Neuronal stem cell (in vitro differentiated cells): ENCODE results near the gene ATP8A1.

Experiments
- DNase-seq: peaks from one replicate; pipeline ENCODE4 v3.0.0-alpha.2; 2013; ENCODE audit warnings: low spot score
- H2AFZ ChIP-seq: one replicate; pipeline ENCODE4 v1.6.1; 2013; ENCODE audit warnings: mild to moderate bottlenecking, low read length, inconsistent platforms
- H2AK5ac ChIP-seq: 2 replicates; pipeline ENCODE4 v1.6.1; 2013; ENCODE audit warnings: low read depth, mild to moderate bottlenecking, inconsistent platforms, low read length, moderate library complexity, mixed read lengths
- H2BK120ac ChIP-seq: 2 replicates; pipeline ENCODE4 v1.6.1; 2013; ENCODE audit warnings: low read depth, mild to moderate bottlenecking, inconsistent platforms, low read length, moderate library complexity, mixed read lengths
- H2BK12ac ChIP-seq: one replicate; pipeline ENCODE4 v1.6.1; 2013; ENCODE audit warnings: low read length, inconsistent platforms
- H2BK15ac ChIP-seq: 2 replicates; pipeline ENCODE4 v1.6.1; 2013; ENCODE audit warnings: mild to moderate bottlenecking, low read length, inconsistent platforms, mixed read lengths
- H2BK5ac ChIP-seq: one replicate; pipeline ENCODE4 v1.6.1; 2013; ENCODE audit warnings: inconsistent platforms, mild to moderate bottlenecking, low read length, moderate library complexity
- H3K14ac ChIP-seq: one replicate; pipeline ENCODE4 v1.6.1; 2013; ENCODE audit warnings: low read length, inconsistent platforms
- H3K18ac ChIP-seq: 2 replicates; pipeline ENCODE4 v1.6.1; 2013; ENCODE audit warnings: low read length, inconsistent platforms
- H3K23ac ChIP-seq: 2 replicates; pipeline ENCODE4 v1.6.1; 2013; ENCODE audit warnings: low read depth, mild to moderate bottlenecking, mixed read lengths, low read length, inconsistent platforms; ENCODE audit not compliant: poor library complexity
- H3K27ac ChIP-seq: replicated peaks from 3 replicates; pipeline ENCODE4 v1.5.1; 2013; ENCODE audit warnings: low read length, inconsistent platforms
- H3K27me3 ChIP-seq, 3 experiments: 2 replicates each; pipeline ENCODE4 v1.6.1; 2013; ENCODE audit warnings: low read length in 3 of 3, mild to moderate bottlenecking in 2 of 3, inconsistent platforms in 1 of 3, low read depth in 1 of 3, mixed read lengths in 1 of 3, moderate library complexity in 1 of 3; ENCODE audit not compliant: control insufficient read depth in 3 of 3, insufficient read depth in 3 of 3
- H3K36me3 ChIP-seq, 2 donors: replicated peaks in 1 of 2; 2 replicates each; pipeline ENCODE4 v1.6.1; 2013; ENCODE audit warnings: low read length in 2 of 2; ENCODE audit not compliant: control insufficient read depth in 2 of 2, insufficient read depth in 2 of 2
- H3K4ac ChIP-seq: 2 replicates; pipeline ENCODE4 v1.6.1; 2013; ENCODE audit warnings: inconsistent platforms, mild to moderate bottlenecking, low read length, moderate library complexity
- H3K4me1 ChIP-seq, 2 donors: 1 replicate in 1 of 2; 2 replicates in 1 of 2; pipeline ENCODE4 v1.6.1; 2013; ENCODE audit warnings: low read length in 2 of 2, low read depth in 1 of 2; ENCODE audit not compliant: control insufficient read depth in 2 of 2, insufficient read depth in 1 of 2
- H3K4me2 ChIP-seq: one replicate; pipeline ENCODE4 v1.6.1; 2013; ENCODE audit warnings: mild to moderate bottlenecking, low read length, inconsistent platforms; ENCODE audit not compliant: insufficient read depth, poor library complexity, severe bottlenecking
- H3K4me3 ChIP-seq, 2 donors: 2 replicates each; pipeline ENCODE4 v1.5.1; 2013; ENCODE audit warnings: low read length in 2 of 2, mild to moderate bottlenecking in 2 of 2, inconsistent platforms in 1 of 2, moderate library complexity in 1 of 2
- H3K79me1 ChIP-seq: one replicate; pipeline ENCODE4 v1.6.1; 2013; ENCODE audit warnings: low read depth, mild to moderate bottlenecking, inconsistent platforms, low read length, moderate library complexity
- H3K9ac ChIP-seq: one replicate; pipeline ENCODE4 v1.6.1; 2013; ENCODE audit warnings: mild to moderate bottlenecking, low read depth, low read length, inconsistent platforms; ENCODE audit not compliant: poor library complexity
- H3K9me3 ChIP-seq, 2 donors: replicated peaks in 1 of 2; 2 replicates each; pipeline versions ENCODE3 to v1.6.1; 2013; ENCODE audit warnings: low read length in 2 of 2, mild to moderate bottlenecking in 2 of 2, inconsistent platforms in 1 of 2, low read depth in 1 of 2, mixed read lengths in 1 of 2, moderate library complexity in 1 of 2; ENCODE audit not compliant: control insufficient read depth in 2 of 2, insufficient read depth in 1 of 2
- H4K8ac ChIP-seq: one replicate; pipeline ENCODE4 v1.6.1; 2013; ENCODE audit warnings: low read depth, mild to moderate bottlenecking, inconsistent platforms, low read length, moderate library complexity
- H4K91ac ChIP-seq: one replicate; pipeline ENCODE4 v1.6.1; 2013; ENCODE audit warnings: low read length, low read depth, mild to moderate bottlenecking, inconsistent platforms; ENCODE audit not compliant: poor library complexity
- WGBS, 2 donors: extraction: QIAGEN DNeasy Blood & Tissue Kit; methylation state at CpG; one replicate each; pipeline ENCODE4 v1.1.7; 2013; ENCODE audit warnings: missing lambda C conversion rate in 2 of 2, mixed read lengths in 1 of 2; ENCODE audit not compliant: insufficient read length in 2 of 2, insufficient replicate concordance in 1 of 2; ENCODE audit errors: extremely low coverage in 2 of 2; 5-methylcytosine and 5-hydroxymethylcytosine counted together

Gene ATP8A1

GRCh38 chr4:42632653-42633382 lies 24.1 kb downstream of the ATP8A1 start:
- Histone ChIP-seq H2BK120ac (no peak overlapping the region), H3K9ac (no peak overlapping the region), H3K27ac (no peak overlapping the region), H3K4ac (no peak overlapping the region), H2AK5ac (no peak overlapping the region), H3K23ac (no peak overlapping the region), H3K4me3 (no peak overlapping the region), H3K14ac (no peak overlapping the region), H3K9me3 (no peaks in the 10 kb centered on the region), H4K91ac (no peak overlapping the region), H2AFZ (no peak overlapping the region), H2BK5ac (no peak overlapping the region), H2BK12ac (no peak overlapping the region), H3K4me1 (peaks cover 0 to 6% of the 10 kb centered on the region in 2 donors), H3K27me3 (no peaks in the 10 kb centered on the region), H3K18ac (no peak overlapping the region), H3K36me3 (no peaks in the 10 kb centered on the region), H3K4me2 (no peak overlapping the region), H2BK15ac (no peak overlapping the region), H3K79me1 (no peaks in the 10 kb centered on the region), H4K8ac (no peak overlapping the region)
- DNase-seq, result no peak
- no CpG with 5 or more reads among the region's 3 CpGs for WGBS, 2 donors

GRCh38 chr4:42630908-42631307 lies 26.0 kb downstream of the ATP8A1 start:
- H3K36me3 ChIP-seq, result no peaks in the 10 kb centered on the region
- no peak overlapping the region for H3K4me3 ChIP-seq
- H3K4ac ChIP-seq, result no peak overlapping the region
- no peak for DNase-seq
- H4K91ac ChIP-seq, result no peak overlapping the region
- H3K79me1 ChIP-seq, result no peaks in the 10 kb centered on the region
- H3K14ac ChIP-seq, result no peak overlapping the region
- no peak overlapping the region for H3K4me2 ChIP-seq
- no peak overlapping the region for H2BK12ac ChIP-seq
- H2AK5ac ChIP-seq, result no peak overlapping the region
- no peaks in the 10 kb centered on the region for H3K27me3 ChIP-seq
- no peak overlapping the region for H3K18ac ChIP-seq
- WGBS, 2 donors, result no CpG with 5 or more reads among the region's 1 CpG
- no peak overlapping the region for H3K9ac ChIP-seq
- no peak overlapping the region for H4K8ac ChIP-seq
- no peak overlapping the region for H2BK15ac ChIP-seq
- H2BK120ac ChIP-seq, result no peak overlapping the region
- H3K23ac ChIP-seq, result no peak overlapping the region
- H3K9me3 ChIP-seq, result no peaks in the 10 kb centered on the region
- no peak overlapping the region for H3K27ac ChIP-seq
- H2AFZ ChIP-seq, result no peak overlapping the region
- peaks cover 0 to 2% of the 10 kb centered on the region in 2 donors for H3K4me1 ChIP-seq
- no peak overlapping the region for H2BK5ac ChIP-seq

GRCh38 chr4:42628740-42629139 lies 28.2 kb downstream of the ATP8A1 start:
- no peak overlapping the region for H2BK120ac ChIP-seq
- H4K8ac ChIP-seq, result no peak overlapping the region
- H2BK5ac ChIP-seq, result no peak overlapping the region
- H3K27ac ChIP-seq, result no peak overlapping the region
- H3K4me3 ChIP-seq, result no peak overlapping the region
- no peak overlapping the region for H3K18ac ChIP-seq
- no peak overlapping the region for H2BK12ac ChIP-seq
- no peak for DNase-seq
- WGBS, 2 donors, result no CpG with 5 or more reads among the region's 4 CpGs
- H3K4me1 ChIP-seq, result no peaks in the 10 kb centered on the region
- no peak overlapping the region for H2AFZ ChIP-seq
- no peak overlapping the region for H3K4ac ChIP-seq
- H3K9ac ChIP-seq, result no peak overlapping the region
- no peaks in the 10 kb centered on the region for H3K36me3 ChIP-seq
- H3K9me3 ChIP-seq, result no peaks in the 10 kb centered on the region
- H3K14ac ChIP-seq, result no peak overlapping the region
- H4K91ac ChIP-seq, result no peak overlapping the region
- H3K23ac ChIP-seq, result no peak overlapping the region
- H3K4me2 ChIP-seq, result no peak overlapping the region
- no peaks in the 10 kb centered on the region for H3K27me3 ChIP-seq
- no peak overlapping the region for H2BK15ac ChIP-seq
- no peaks in the 10 kb centered on the region for H3K79me1 ChIP-seq
- no peak overlapping the region for H2AK5ac ChIP-seq

- no peak for DNase-seq
- H2BK12ac ChIP-seq, result no peak overlapping the region
- no peaks in the 10 kb centered on the region for H3K27me3 ChIP-seq
- H2AK5ac ChIP-seq, result no peak overlapping the region
- peak overlapping the region in 1 of 2 donors; percentile 8 for H3K4me3 ChIP-seq
- no peak overlapping the region for H2BK5ac ChIP-seq
- no peak overlapping the region for H2BK15ac ChIP-seq
- no peak overlapping the region for H4K91ac ChIP-seq
- H2BK120ac ChIP-seq, result no peak overlapping the region
- no peak overlapping the region for H3K23ac ChIP-seq
- no peak overlapping the region for H3K4ac ChIP-seq
- H3K79me1 ChIP-seq, result no peaks in the 10 kb centered on the region
- no peak overlapping the region for H2AFZ ChIP-seq
- H3K18ac ChIP-seq, result no peak overlapping the region
- H3K36me3 ChIP-seq, result no peaks in the 10 kb centered on the region
- H3K14ac ChIP-seq, result no peak overlapping the region
- H4K8ac ChIP-seq, result no peak overlapping the region
- no peaks in the 10 kb centered on the region for H3K9me3 ChIP-seq
- no CpG with 5 or more reads among the region's 9 CpGs for WGBS, 2 donors
- H3K27ac ChIP-seq, result no peak overlapping the region
- H3K9ac ChIP-seq, result no peak overlapping the region
- no peak overlapping the region for H3K4me2 ChIP-seq
- H3K4me1 ChIP-seq, result no peaks in the 10 kb centered on the region
Observed at GRCh38 chr4:42627885-42628646, 28.8 kb downstream of the ATP8A1 start.
